Osteoblast (primary cell): ENCODE results near the gene CDK2. TPM values are rescaled to one million over a fixed set of nuclear protein-coding genes. Genes with fewer than 3 reads are reported as not detected.

Source experiments
- DNase-seq: peaks from one replicate; pipeline ENCODE4 v3.0.0; 2011; ENCODE audit warnings: low spot score, mixed read lengths; ENCODE audit not compliant: insufficient read length; ENCODE audit errors: missing footprints
- H2AFZ ChIP-seq: 2 replicates; pipeline ENCODE4 v1.6.0; 2011; ENCODE audit warnings: mild to moderate bottlenecking, low read length
- H3K27ac ChIP-seq: 2 replicates; pipeline ENCODE4 v1.5.1; 2011; ENCODE audit warnings: mild to moderate bottlenecking, low read depth, low read length, moderate library complexity
- H3K27me3 ChIP-seq: 2 replicates; pipeline ENCODE4 v1.6.0; 2012; ENCODE audit warnings: mild to moderate bottlenecking, control low read depth, inconsistent platforms, low read length, moderate library complexity; ENCODE audit not compliant: insufficient read depth
- H3K36me3 ChIP-seq: 2 replicates; pipeline ENCODE4 v1.5.1; 2011; ENCODE audit warnings: mild to moderate bottlenecking, low read length, control low read depth, moderate library complexity; ENCODE audit not compliant: insufficient read depth
- H3K4me1 ChIP-seq: 2 replicates; pipeline ENCODE4 v1.5.1; 2011; ENCODE audit warnings: mild to moderate bottlenecking, low read length, control low read depth, moderate library complexity; ENCODE audit not compliant: insufficient read depth
- H3K4me2 ChIP-seq: 2 replicates; pipeline ENCODE4 v1.6.0; 2011; ENCODE audit warnings: mild to moderate bottlenecking, low read length; ENCODE audit not compliant: insufficient read depth
- H3K4me3 ChIP-seq: fragments of 200-600 bp; sonication (generic); 3 replicates; pipeline ENCODE4 v1.5.1; 2012; ENCODE audit warnings: mild to moderate bottlenecking, low read length, inconsistent platforms; ENCODE audit not compliant: insufficient read depth
- H3K79me2 ChIP-seq: 2 replicates; pipeline ENCODE4 v1.6.0; 2012; ENCODE audit warnings: mild to moderate bottlenecking, low read length, control low read depth, inconsistent platforms; ENCODE audit not compliant: insufficient read depth
- H3K9me3 ChIP-seq: 2 replicates; pipeline ENCODE4 v1.5.1; 2011; ENCODE audit warnings: low read depth, low read length, control low read depth
- H4K20me1 ChIP-seq: 2 replicates; pipeline ENCODE4 v1.6.0; 2012; ENCODE audit warnings: mild to moderate bottlenecking, low read length, control low read depth; ENCODE audit not compliant: insufficient read depth
- total RNA-seq: library from RNA; depleted of rRNA; stranded (reverse); fragments of >200 nt; gene quantifications from 2 replicates; pipeline ENCODE4 v1.2.3, GENCODE V29; 2012
- TF ChIP-seq, protein P1 (sequence below): IDR thresholded peaks from 2 replicates; pipeline ENCODE4 v1.5.1; 2011; ENCODE audit warnings: mild to moderate bottlenecking, low read depth, low read length, moderate library complexity; ENCODE audit errors: extremely low read depth

The CDK2 gene
- total RNA-seq, 1 donor, result 13.4 TPM

DNA sequence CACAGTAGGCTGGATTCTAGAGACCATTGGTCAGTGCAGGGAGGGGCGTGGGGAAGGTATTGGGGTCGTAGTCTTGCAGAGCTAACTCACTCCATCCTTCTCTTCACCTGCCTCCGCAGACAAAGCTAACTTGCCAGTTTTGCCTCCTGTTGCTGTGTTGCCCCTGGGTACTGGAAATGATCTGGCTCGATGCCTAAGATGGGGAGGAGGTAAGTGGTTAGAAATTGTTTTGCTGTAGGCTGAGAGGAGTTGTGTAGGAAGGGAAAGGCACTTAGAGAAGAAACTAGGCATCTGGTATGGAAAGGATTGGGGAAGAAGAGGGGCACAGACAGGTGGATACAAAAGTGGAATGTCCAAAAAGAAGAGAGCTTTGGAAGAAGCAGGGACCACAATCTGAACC, 24.6 kb upstream of the CDK2 start:
- no peak for DNase-seq
- H3K9me3 ChIP-seq, result no peaks in the 10 kb centered on the region
- H3K4me3 ChIP-seq, result no peak overlapping the region
- H3K27me3 ChIP-seq, result no peaks in the 10 kb centered on the region
- H3K36me3 ChIP-seq, result peaks cover 49% of the 10 kb centered on the region
- H3K4me1 ChIP-seq, result peaks cover 5% of the 10 kb centered on the region
- no peaks in the 10 kb centered on the region for H3K79me2 ChIP-seq
- no peaks in the 10 kb centered on the region for H4K20me1 ChIP-seq
- no peak overlapping the region for H3K27ac ChIP-seq
- TF ChIP-seq, protein P1, sequence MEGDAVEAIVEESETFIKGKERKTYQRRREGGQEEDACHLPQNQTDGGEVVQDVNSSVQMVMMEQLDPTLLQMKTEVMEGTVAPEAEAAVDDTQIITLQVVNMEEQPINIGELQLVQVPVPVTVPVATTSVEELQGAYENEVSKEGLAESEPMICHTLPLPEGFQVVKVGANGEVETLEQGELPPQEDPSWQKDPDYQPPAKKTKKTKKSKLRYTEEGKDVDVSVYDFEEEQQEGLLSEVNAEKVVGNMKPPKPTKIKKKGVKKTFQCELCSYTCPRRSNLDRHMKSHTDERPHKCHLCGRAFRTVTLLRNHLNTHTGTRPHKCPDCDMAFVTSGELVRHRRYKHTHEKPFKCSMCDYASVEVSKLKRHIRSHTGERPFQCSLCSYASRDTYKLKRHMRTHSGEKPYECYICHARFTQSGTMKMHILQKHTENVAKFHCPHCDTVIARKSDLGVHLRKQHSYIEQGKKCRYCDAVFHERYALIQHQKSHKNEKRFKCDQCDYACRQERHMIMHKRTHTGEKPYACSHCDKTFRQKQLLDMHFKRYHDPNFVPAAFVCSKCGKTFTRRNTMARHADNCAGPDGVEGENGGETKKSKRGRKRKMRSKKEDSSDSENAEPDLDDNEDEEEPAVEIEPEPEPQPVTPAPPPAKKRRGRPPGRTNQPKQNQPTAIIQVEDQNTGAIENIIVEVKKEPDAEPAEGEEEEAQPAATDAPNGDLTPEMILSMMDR, result no peak
- H3K4me2 ChIP-seq, result no peak overlapping the region
- no peak overlapping the region for H2AFZ ChIP-seq

DNA sequence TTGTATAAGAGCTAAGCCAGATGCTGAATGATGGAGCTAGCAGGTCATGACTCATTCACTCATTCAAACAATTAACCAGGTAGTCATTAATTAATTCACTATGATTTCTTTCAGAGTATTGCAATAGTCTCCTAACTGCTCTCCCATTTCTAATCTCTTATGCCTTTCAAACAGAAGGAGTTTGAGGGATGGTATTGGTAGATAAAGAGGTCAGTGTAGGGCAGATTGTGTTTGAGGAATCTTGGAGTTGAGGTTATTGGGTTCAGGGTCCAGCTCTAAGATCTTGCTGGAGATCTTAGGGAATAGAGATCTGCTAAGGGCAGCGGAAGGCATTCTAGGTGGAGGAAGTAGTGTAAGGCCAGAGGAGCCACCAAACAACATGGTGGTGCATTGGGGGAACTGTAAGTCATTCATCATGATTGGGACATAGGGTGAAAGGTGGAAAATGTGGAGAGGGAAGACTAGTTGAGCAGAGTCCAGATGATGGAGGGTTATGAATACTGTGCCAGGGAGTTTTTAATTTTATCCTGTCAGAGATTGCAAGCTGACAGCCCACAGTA, 24.0 kb upstream of the CDK2 start:
- Histone ChIP-seq H3K4me3 (no peak overlapping the region), H4K20me1 (no peaks in the 10 kb centered on the region), H2AFZ (no peak overlapping the region), H3K79me2 (no peaks in the 10 kb centered on the region), H3K27me3 (no peaks in the 10 kb centered on the region), H3K4me1 (peaks cover 5% of the 10 kb centered on the region), H3K27ac (no peak overlapping the region), H3K9me3 (no peaks in the 10 kb centered on the region), H3K4me2 (no peak overlapping the region), H3K36me3 (peaks cover 48% of the 10 kb centered on the region)
- TF ChIP-seq, protein P1, result no peak
- no peak for DNase-seq

DNA sequence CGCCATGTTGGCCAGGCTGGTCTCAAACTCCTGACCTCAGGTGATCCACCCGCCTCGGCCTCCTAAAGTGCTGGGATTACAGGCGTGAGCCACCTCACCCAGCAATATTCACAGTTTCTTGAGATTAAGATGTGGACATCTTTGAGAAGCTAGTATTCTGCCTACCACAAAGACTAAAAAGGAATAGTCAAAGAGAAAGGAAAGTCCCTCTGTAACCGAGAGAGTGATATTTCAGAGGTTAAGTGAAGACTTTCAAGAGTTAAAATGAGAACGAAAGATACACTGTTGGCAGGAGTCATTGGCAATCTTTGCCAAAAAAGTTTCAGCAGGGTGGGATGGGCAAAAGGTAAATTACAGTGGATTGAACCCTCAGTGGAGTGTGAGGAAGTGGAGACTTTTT, 20.1 kb upstream of the CDK2 start:
- Histone ChIP-seq H3K4me3 (no peak overlapping the region), H4K20me1 (no peaks in the 10 kb centered on the region), H3K27ac (no peak overlapping the region), H3K4me1 (no peaks in the 10 kb centered on the region), H3K79me2 (no peaks in the 10 kb centered on the region), H3K9me3 (no peaks in the 10 kb centered on the region), H3K27me3 (no peaks in the 10 kb centered on the region), H2AFZ (no peak overlapping the region), H3K4me2 (no peak overlapping the region), H3K36me3 (peaks cover 30% of the 10 kb centered on the region)
- DNase-seq, result no peak
- TF ChIP-seq, protein P1, result no peak

DNA sequence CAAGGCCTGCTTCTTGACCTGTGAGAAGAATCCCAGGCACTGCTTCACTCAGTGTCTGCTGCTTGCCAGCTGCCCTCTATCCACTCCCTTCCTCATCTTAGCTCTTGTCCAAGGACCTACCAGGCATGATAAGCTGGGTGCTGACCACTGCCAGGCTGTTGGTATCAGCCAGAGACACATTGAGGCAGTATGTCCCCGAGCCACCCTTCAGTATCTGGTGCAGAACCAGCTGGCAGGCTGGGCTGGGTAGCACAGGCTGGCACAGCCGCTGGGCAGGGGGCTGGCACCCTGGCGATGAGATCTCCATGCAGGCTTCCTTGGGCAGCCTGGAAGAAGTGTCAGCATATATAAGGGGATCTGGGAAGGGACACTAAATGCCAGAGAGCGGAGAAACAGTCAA, 11.3 kb upstream of the CDK2 start:
- no peak overlapping the region for H3K4me2 ChIP-seq
- H3K27me3 ChIP-seq, result peaks cover 4% of the 10 kb centered on the region
- peaks cover 7% of the 10 kb centered on the region for H3K4me1 ChIP-seq
- no peak overlapping the region for H3K4me3 ChIP-seq
- H3K36me3 ChIP-seq, result peaks cover 13% of the 10 kb centered on the region
- H2AFZ ChIP-seq, result no peak overlapping the region
- H4K20me1 ChIP-seq, result no peaks in the 10 kb centered on the region
- H3K79me2 ChIP-seq, result no peaks in the 10 kb centered on the region
- DNase-seq, result no peak
- TF ChIP-seq, protein P1, result no peak
- no peaks in the 10 kb centered on the region for H3K9me3 ChIP-seq
- H3K27ac ChIP-seq, result no peak overlapping the region
